ENCODE results near the gene OSGEPL1.

OSGEPL1 gene

GRCh38 chr2:189772212-189772611, 9.6 kb upstream of the OSGEPL1 start:
- H3K9me3 ChIP-seq (ENCODE audit: insufficient read depth, low read depth, low read length), result no peaks in the 10 kb centered on the region
- no peak overlapping the region for H3K9ac ChIP-seq (ENCODE audit: low read length)
- H3K79me1 ChIP-seq (ENCODE audit: low read length), result no peaks in the 10 kb centered on the region
- no peaks in the 10 kb centered on the region for H3K27me3 ChIP-seq (ENCODE audit: insufficient read depth, low read length)
- no peak overlapping the region for H3K27ac ChIP-seq (ENCODE audit: low read depth, low read length)
- no peak overlapping the region for H4K91ac ChIP-seq (ENCODE audit: low read depth, low read length)
- no CpG with 5 or more reads among the region's 1 CpG for WGBS (ENCODE audit: extremely low coverage, insufficient coverage, insufficient read length)
- H2BK5ac ChIP-seq (ENCODE audit: low read depth, low read length, poor library complexity), result no peak overlapping the region
- no peak overlapping the region for H2AK5ac ChIP-seq (ENCODE audit: low read length)
- no peak overlapping the region for H2BK12ac ChIP-seq (ENCODE audit: low read length)
- no peak overlapping the region for H4K8ac ChIP-seq (ENCODE audit: low read depth, low read length)
- H3K4me2 ChIP-seq (ENCODE audit: low read length), result no peak overlapping the region
- DNase-seq, result peak in 1 of 2 donors; percentile 55
- no peak overlapping the region for H2BK120ac ChIP-seq (ENCODE audit: insufficient read depth, low read length, poor library complexity)
- H4K12ac ChIP-seq (ENCODE audit: low read depth, low read length), result no peak overlapping the region
- no peaks in the 10 kb centered on the region for H3K4me1 ChIP-seq (ENCODE audit: control insufficient read depth in 1 of 2, insufficient read depth in 2 of 2, low read length in 2 of 2)
- H3K79me2 ChIP-seq (ENCODE audit: control insufficient read depth, insufficient read depth, low read length, poor library complexity), result no peaks in the 10 kb centered on the region
- H3K18ac ChIP-seq (ENCODE audit: low read length), result no peak overlapping the region
- H3K4me3 ChIP-seq (ENCODE audit: low read depth, low read length), result no peak overlapping the region
- H3K4ac ChIP-seq (ENCODE audit: low read depth, low read length), result no peak overlapping the region
- peaks cover 4 to 10% of the 10 kb centered on the region in 2 experiments for H3K36me3 ChIP-seq (ENCODE audit: control insufficient read depth in 1 of 2, insufficient read depth in 2 of 2, low read length in 2 of 2)
- no peak overlapping the region for H3K14ac ChIP-seq (ENCODE audit: low read length)
- no peak overlapping the region for H3K23ac ChIP-seq (ENCODE audit: low read length)
- H2AFZ ChIP-seq (ENCODE audit: insufficient read depth, low read length, poor library complexity), result no peak overlapping the region

GRCh38 chr2:189770590-189771322, 8.2 kb upstream of the OSGEPL1 start:
- no peak overlapping the region for H2AFZ ChIP-seq (ENCODE audit: insufficient read depth, low read length, poor library complexity)
- WGBS (ENCODE audit: extremely low coverage, insufficient coverage, insufficient read length), result no CpG with 5 or more reads among the region's 6 CpGs
- H4K12ac ChIP-seq (ENCODE audit: low read depth, low read length), result no peak overlapping the region
- H3K4ac ChIP-seq (ENCODE audit: low read depth, low read length), result no peak overlapping the region
- no peak overlapping the region for H2AK5ac ChIP-seq (ENCODE audit: low read length)
- peaks cover 4 to 11% of the 10 kb centered on the region in 2 experiments for H3K36me3 ChIP-seq (ENCODE audit: control insufficient read depth in 1 of 2, insufficient read depth in 2 of 2, low read length in 2 of 2)
- DNase-seq, result no peak
- H3K14ac ChIP-seq (ENCODE audit: low read length), result no peak overlapping the region
- H3K27me3 ChIP-seq (ENCODE audit: insufficient read depth, low read length), result no peaks in the 10 kb centered on the region
- H3K9ac ChIP-seq (ENCODE audit: low read length), result no peak overlapping the region
- no peaks in the 10 kb centered on the region for H3K4me1 ChIP-seq (ENCODE audit: control insufficient read depth in 1 of 2, insufficient read depth in 2 of 2, low read length in 2 of 2)
- H3K23ac ChIP-seq (ENCODE audit: low read length), result no peak overlapping the region
- H2BK12ac ChIP-seq (ENCODE audit: low read length), result no peak overlapping the region
- H3K27ac ChIP-seq (ENCODE audit: low read depth, low read length), result no peak overlapping the region
- no peak overlapping the region for H2BK120ac ChIP-seq (ENCODE audit: insufficient read depth, low read length, poor library complexity)
- no peak overlapping the region for H3K4me3 ChIP-seq (ENCODE audit: low read depth, low read length)
- no peak overlapping the region for H3K18ac ChIP-seq (ENCODE audit: low read length)
- H4K8ac ChIP-seq (ENCODE audit: low read depth, low read length), result no peak overlapping the region
- H4K91ac ChIP-seq (ENCODE audit: low read depth, low read length), result no peak overlapping the region
- no peak overlapping the region for H3K4me2 ChIP-seq (ENCODE audit: low read length)
- H3K79me1 ChIP-seq (ENCODE audit: low read length), result no peaks in the 10 kb centered on the region
- H3K9me3 ChIP-seq (ENCODE audit: insufficient read depth, low read depth, low read length), result no peaks in the 10 kb centered on the region
- no peak overlapping the region for H2BK5ac ChIP-seq (ENCODE audit: low read depth, low read length, poor library complexity)
- no peaks in the 10 kb centered on the region for H3K79me2 ChIP-seq (ENCODE audit: control insufficient read depth, insufficient read depth, low read length, poor library complexity)

- H3K27ac ChIP-seq (ENCODE audit: low read depth, low read length), result no peak overlapping the region
- no peaks in the 10 kb centered on the region for H3K79me2 ChIP-seq (ENCODE audit: control insufficient read depth, insufficient read depth, low read length, poor library complexity)
- no peak overlapping the region for H2BK5ac ChIP-seq (ENCODE audit: low read depth, low read length, poor library complexity)
- no peaks in the 10 kb centered on the region for H3K27me3 ChIP-seq (ENCODE audit: insufficient read depth, low read length)
- no peak overlapping the region for H3K14ac ChIP-seq (ENCODE audit: low read length)
- peak overlapping the region; percentile 26 for H4K12ac ChIP-seq (ENCODE audit: low read depth, low read length)
- no peak overlapping the region for H3K4me2 ChIP-seq (ENCODE audit: low read length)
- H4K91ac ChIP-seq (ENCODE audit: low read depth, low read length), result no peak overlapping the region
- H3K9me3 ChIP-seq (ENCODE audit: insufficient read depth, low read depth, low read length), result no peaks in the 10 kb centered on the region
- no CpG with 5 or more reads among the region's 4 CpGs for WGBS (ENCODE audit: extremely low coverage, insufficient coverage, insufficient read length)
- H2BK120ac ChIP-seq (ENCODE audit: insufficient read depth, low read length, poor library complexity), result no peak overlapping the region
- no peak overlapping the region for H2BK12ac ChIP-seq (ENCODE audit: low read length)
- H2AK5ac ChIP-seq (ENCODE audit: low read length), result no peak overlapping the region
- no peak overlapping the region for H4K8ac ChIP-seq (ENCODE audit: low read depth, low read length)
- no peak overlapping the region for H3K4ac ChIP-seq (ENCODE audit: low read depth, low read length)
- peaks cover 3% of the 10 kb centered on the region for H3K79me1 ChIP-seq (ENCODE audit: low read length)
- no peak overlapping the region for H3K18ac ChIP-seq (ENCODE audit: low read length)
- no peak for DNase-seq
- no peak overlapping the region for H3K23ac ChIP-seq (ENCODE audit: low read length)
- no peak overlapping the region for H3K4me3 ChIP-seq (ENCODE audit: low read depth, low read length)
- no peak overlapping the region for H2AFZ ChIP-seq (ENCODE audit: insufficient read depth, low read length, poor library complexity)
- no peak overlapping the region for H3K9ac ChIP-seq (ENCODE audit: low read length)
- H3K4me1 ChIP-seq (ENCODE audit: control insufficient read depth in 1 of 2, insufficient read depth in 2 of 2, low read length in 2 of 2), result no peaks in the 10 kb centered on the region
- H3K36me3 ChIP-seq (ENCODE audit: control insufficient read depth in 1 of 2, insufficient read depth in 2 of 2, low read length in 2 of 2), result peaks cover 0 to 2% of the 10 kb centered on the region in 2 experiments
Measured at GRCh38 chr2:189763908-189764661, 1.5 kb upstream of the OSGEPL1 start.

DNA sequence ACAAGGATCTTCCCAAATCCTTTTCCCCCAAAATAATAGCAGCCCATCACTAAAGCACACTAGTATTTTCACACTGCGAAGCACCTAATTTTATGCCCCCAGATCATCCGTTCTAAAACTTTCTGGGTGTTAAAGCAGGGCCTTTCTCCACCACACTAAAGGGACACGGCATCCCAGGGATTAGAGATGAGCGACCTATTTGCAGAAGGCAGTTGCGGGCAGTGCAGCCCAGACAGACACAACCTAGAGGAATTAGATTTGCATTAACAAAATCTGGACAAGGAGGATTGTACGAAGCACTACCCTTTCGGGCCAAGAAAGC, 402 bp downstream of the OSGEPL1 start:
- no peaks in the 10 kb centered on the region for H3K79me2 ChIP-seq (ENCODE audit: control insufficient read depth, insufficient read depth, low read length, poor library complexity)
- no peak for DNase-seq
- no peaks in the 10 kb centered on the region for H3K27me3 ChIP-seq (ENCODE audit: insufficient read depth, low read length)
- no peak overlapping the region for H2BK12ac ChIP-seq (ENCODE audit: low read length)
- H2BK5ac ChIP-seq (ENCODE audit: low read depth, low read length, poor library complexity), result no peak overlapping the region
- no peak overlapping the region for H3K4ac ChIP-seq (ENCODE audit: low read depth, low read length)
- peak overlapping the region; percentile 90 for H3K4me2 ChIP-seq (ENCODE audit: low read length)
- peak overlapping the region; percentile 65 for H4K12ac ChIP-seq (ENCODE audit: low read depth, low read length)
- no CpG with 5 or more reads among the region's 7 CpGs for WGBS (ENCODE audit: extremely low coverage, insufficient coverage, insufficient read length)
- peak overlapping the region; percentile 81 for H3K4me3 ChIP-seq (ENCODE audit: low read depth, low read length)
- no peak overlapping the region for H2BK120ac ChIP-seq (ENCODE audit: insufficient read depth, low read length, poor library complexity)
- H4K8ac ChIP-seq (ENCODE audit: low read depth, low read length), result peak overlapping the region; percentile 58
- peak overlapping the region; percentile 89 for H3K9ac ChIP-seq (ENCODE audit: low read length)
- H3K9me3 ChIP-seq (ENCODE audit: insufficient read depth, low read depth, low read length), result no peaks in the 10 kb centered on the region
- no peak overlapping the region for H2AK5ac ChIP-seq (ENCODE audit: low read length)
- no peaks in the 10 kb centered on the region for H3K4me1 ChIP-seq (ENCODE audit: control insufficient read depth in 1 of 2, insufficient read depth in 2 of 2, low read length in 2 of 2)
- H3K27ac ChIP-seq (ENCODE audit: low read depth, low read length), result peak overlapping the region; percentile 67
- no peak overlapping the region for H3K18ac ChIP-seq (ENCODE audit: low read length)
- H3K14ac ChIP-seq (ENCODE audit: low read length), result no peak overlapping the region
- peak overlapping the region; percentile 59 for H2AFZ ChIP-seq (ENCODE audit: insufficient read depth, low read length, poor library complexity)
- peak overlapping the region; percentile 21 for H4K91ac ChIP-seq (ENCODE audit: low read depth, low read length)
- H3K36me3 ChIP-seq (ENCODE audit: control insufficient read depth in 1 of 2, insufficient read depth in 2 of 2, low read length in 2 of 2), result peaks cover 0 to 2% of the 10 kb centered on the region in 2 experiments
- H3K23ac ChIP-seq (ENCODE audit: low read length), result no peak overlapping the region
- H3K79me1 ChIP-seq (ENCODE audit: low read length), result peaks cover 3% of the 10 kb centered on the region

Data from trophoblast cell (in vitro differentiated cells and primary cell).